DLD1 (cell line): ENCODE results near the gene HEXIM2.
"Not testable (repeated sequence)": the region's sequence is repeated elsewhere in the genome, so short reads cannot be mapped to it uniquely, and the experiment has no call there.

Source experiments
- in situ Hi-C: cut with HindIII; loops from 2 replicates; pipeline ENCODE4 v1.10.0; 2017; ENCODE audit warnings: low sequenced_read_pairs

The HEXIM2 gene

DNA sequence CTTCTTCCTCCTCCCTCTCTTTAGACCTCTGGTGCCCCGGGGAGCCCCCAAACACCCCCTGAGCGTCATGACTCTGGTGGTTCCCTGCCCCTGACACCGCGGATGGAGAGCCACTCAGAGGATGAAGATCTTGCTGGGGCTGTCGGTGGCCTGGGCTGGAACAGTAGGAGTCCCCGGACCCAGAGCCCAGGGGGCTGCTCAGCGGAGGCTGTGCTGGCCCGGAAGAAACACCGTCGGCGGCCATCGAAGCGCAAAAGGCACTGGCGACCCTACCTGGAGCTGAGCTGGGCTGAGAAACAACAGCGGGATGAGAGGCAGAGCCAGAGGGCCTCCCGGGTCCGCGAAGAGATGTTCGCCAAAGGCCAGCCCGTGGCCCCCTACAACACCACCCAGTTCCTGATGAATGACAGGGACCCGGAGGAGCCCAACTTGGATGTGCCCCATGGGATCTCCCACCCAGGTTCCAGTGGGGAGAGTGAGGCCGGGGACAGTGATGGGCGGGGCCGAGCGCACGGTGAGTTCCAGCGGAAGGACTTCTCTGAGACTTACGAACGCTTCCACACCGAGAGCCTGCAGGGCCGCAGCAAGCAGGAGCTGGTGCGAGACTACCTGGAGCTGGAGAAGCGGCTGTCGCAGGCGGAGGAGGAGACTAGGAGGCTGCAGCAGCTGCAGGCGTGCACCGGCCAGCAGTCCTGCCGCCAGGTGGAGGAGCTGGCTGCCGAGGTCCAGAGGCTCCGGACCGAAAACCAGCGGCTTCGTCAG, 7.5 kb downstream of the HEXIM2 start:
- in situ Hi-C loops, result no loop called here

DNA sequence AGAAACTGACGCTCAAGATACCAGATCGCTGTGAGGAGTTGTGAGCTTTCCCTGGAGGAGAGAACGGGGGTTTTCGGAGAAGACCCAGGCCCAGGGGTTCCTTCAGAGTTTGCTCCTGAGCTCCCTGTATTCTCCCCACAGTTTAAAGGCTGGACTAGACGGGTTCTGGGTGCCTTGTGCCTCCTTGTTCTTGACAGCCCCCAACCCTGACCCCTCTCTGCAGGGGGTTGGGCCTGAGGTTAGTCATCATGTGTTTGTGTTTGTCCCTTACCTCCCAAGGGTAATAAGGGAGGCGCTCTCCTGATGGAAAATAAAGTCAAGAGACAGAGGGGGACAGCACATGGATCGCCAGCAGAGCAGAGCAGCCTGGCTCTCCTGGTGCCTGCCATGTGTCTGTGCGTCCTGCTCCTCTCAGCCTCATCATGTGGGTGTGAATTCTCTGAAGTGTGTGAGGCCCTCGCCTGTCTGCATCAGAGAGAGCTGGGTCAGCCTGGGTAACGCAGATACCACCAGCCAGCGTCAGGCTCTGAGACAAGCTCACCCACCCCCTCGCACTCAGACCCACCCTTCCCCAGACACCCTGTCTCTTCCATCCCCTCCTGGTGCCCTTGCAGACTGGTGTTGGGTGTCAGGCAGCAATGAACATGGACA, 8.7 kb downstream of the HEXIM2 start:
- in situ Hi-C loops, result no loop called here

DNA sequence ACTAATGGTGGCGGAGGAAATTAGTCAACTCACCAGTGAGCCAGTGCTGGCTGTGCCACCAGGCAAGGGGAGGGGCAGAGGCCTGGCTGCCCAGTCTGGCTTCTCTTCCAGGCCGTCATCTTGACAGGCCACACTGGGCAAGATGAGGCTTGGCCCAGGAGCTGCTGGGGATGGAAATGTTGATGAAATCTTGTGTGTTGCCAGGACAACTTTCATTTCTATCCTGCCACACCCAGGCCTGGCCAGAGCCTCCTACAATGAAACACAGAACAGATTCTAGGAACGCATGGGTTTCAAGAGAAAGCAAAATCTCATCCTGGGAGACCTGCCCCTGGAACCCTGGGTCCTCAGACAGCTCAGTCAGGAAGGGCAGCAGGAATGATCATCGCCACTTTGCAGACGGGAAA, 9.3 kb downstream of the HEXIM2 start:
- in situ Hi-C loops, result no loop called here

DNA sequence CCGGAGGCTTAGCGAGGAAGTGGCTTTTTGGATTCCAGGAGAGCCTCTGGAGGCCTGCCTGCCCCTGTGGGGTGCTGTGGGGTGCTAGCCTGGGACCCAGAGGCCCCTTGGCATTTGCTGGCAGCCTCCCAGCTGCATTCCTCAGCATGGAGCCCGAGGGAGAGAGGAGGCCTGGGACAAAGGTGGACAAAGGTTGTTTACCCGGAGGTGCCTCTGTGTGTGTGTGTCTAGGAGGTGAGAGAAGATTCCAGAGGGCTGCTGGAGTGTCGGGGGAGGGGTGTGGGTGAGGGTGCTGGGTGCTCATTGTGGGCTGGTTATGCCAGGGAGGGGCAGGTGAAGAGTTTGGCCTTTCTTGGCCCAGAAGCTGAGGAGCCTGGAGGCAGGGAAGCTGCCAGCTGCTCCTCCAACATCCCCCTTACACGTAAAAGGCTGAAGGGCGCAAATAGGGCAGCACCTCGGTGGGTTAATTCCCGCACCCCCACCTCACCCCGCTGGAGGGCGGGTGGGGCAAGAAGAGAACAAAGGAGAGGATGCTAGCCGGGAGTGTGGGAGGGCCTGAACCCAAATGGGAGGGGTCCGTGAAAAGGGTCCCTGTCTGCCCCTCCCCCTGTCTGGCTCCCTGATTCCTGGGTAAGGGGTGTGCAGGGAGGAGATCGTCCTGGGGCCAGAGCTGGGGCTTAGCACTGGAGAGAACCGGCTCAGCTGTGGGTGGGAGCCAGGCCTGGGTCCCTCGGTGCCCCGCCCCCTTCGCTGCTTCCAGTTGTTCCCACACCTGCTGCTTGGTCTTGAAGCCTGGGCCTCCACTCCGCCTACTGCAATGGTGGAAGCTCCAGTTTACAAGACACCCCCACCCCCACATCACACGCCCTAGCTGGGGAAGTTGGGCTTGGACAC, 9.9 kb downstream of the HEXIM2 start:
- in situ Hi-C loops, result no loop called here

DNA sequence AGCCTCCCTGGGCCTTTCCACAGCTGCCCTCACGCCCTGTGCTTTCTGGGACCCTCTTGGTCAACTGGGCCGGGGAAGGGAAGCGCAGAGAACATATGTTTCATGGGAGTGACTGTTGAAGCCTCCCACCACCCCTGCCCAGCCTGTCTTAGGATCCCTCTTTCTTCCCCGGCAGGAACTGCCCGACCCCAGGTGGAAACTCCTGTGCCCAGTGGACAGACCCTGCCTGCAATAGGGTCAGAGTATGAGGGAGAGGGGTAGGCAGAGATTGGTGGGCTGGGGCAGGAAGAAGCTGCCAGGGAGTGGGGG, 10.5 kb downstream of the HEXIM2 start:
- in situ Hi-C loops, result no loop called here

DNA sequence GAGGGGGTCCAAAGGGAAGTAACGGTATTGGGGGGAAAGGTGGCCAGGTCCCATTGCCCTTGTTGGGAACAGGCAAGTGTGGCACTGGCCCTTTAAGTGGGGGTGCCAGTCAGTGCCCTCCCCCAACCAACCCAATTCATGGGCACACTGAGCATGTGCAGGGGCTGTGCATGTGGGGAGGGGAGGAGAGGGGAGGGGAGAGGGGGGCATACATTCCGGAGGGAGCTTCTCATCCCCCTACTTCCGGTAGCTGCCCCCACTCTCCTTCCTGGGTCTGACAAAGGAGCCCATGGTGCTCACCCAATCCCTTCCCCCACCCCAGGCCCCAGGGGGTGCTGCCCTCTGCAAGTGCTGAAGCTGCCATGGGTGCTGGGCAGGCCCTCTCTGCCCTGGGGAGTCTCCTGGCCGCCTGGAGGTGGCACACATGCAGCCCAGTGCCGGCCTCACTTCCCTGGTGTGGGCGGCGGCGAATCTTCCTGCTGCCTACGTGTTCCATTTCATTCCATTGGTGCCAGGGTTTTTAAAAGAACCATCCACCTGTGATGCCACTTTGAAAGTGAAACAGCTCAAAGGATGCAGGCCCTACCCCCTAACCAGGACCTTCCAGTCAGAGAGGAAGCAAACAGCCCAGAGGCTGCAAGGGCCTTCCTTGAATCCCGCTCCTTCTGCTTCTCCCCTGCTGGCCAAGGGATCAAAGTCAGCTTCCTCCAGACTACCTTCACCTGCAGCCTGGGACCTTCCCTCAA, 11.0 kb downstream of the HEXIM2 start:
- in situ Hi-C loops, result no loop called here

DNA sequence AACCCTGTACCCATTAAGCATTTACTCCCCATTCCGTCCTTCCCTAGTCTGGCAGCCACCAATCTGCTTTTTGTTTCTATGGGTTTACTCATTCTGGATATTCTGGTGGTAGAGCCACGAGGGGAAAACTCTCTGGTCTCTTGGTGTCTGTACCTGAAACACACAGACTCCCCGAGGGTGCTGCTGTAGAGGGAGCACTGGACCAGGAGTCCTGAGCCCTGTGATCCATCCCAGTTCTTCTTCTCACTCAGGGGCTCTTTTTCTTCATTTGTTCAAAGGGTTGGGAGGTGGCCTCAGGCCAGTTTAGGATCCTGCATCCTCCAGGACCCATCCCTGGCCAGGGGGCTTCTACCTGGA, 14.1 kb downstream of the HEXIM2 start:
- in situ Hi-C loops, result no loop called here

DNA sequence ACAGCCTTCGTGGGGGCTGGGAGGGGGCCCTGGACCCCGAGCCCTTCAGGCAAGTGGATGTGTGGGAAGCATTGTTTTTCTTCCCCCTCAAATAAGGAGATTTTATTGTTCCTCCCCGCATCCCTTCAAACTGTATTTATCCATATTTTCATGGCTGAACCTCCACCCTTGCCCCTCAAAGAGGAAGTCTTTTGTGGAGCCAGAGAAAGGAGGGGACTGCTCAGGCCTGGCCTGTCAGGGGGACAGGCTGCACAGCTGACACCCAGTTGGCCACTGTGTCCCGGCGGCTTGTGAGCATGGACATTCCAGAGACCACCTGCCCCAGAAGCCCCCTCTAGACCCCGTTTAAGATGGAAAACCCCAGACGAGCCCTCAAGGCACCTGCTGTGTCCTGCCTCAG, 15.9 kb downstream of the HEXIM2 start:
- in situ Hi-C loops, result no loop called here

DNA sequence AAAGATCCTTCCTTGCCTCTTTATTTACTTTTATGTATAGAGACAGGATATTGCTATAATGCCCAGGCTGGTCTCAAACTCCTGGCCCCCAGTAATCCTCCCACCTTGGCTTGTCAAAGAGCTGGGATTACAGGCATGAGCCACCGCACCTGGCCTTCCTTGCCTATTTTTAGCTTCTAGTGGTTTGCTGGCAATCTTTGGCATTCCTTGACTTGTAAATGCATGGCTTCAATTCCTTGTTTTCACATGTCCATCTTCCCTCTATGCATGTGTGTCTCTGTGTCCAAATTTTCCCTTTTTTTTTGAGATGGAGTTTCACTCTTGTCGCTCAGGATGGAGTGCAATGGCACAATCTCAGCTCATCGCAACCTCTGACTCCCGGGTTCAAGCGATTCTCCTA, 22.5 kb downstream of the HEXIM2 start:
- in situ Hi-C loops, result no loop called here

DNA sequence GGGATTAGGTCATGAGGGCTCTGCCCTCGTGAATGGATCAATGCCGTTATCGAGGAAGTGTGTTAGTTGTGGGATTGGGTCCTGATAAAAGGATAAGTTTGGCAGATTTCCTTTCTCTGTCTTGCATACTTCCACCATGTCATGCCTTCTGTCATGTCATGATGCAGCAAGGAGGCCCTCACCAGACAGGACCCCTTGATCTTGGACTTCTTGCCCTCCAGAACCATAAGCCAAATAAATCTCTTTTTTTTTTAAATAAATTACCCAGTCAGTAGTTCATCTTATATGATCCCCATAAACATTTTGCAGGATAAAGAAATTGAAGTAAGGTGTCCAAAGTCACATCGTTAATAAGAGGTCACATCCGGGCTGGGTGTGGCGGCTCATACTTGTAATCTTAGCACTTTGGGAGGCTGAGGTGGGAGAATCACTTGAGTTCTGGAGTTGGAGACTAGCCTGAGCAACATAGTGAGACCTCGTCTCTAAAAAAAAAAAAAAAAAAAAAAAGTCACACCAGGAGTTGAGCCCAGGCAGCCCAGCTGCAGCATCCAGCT, 25.2 kb downstream of the HEXIM2 start:
- in situ Hi-C loops, result no loop called here

DNA sequence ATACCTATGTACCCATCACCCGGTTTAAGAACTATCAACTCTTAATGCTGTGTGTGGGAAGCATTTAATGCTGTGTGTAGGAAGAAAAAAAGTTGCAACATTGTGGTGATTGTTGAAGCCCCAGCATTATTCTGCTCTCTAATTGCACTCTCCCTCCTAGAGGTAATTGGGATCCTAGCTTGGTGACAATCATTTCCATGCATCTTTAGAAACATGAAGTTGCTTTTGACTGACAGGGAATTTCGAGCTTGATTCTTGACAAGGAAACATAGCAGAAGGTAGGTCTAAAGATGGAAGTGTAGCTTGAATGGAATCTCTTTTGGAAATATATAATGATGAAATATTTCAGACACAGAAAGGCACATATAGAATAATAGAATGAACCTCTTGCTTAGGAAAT, 27.3 kb downstream of the HEXIM2 start:
- in situ Hi-C loops, result no loop called here

DNA sequence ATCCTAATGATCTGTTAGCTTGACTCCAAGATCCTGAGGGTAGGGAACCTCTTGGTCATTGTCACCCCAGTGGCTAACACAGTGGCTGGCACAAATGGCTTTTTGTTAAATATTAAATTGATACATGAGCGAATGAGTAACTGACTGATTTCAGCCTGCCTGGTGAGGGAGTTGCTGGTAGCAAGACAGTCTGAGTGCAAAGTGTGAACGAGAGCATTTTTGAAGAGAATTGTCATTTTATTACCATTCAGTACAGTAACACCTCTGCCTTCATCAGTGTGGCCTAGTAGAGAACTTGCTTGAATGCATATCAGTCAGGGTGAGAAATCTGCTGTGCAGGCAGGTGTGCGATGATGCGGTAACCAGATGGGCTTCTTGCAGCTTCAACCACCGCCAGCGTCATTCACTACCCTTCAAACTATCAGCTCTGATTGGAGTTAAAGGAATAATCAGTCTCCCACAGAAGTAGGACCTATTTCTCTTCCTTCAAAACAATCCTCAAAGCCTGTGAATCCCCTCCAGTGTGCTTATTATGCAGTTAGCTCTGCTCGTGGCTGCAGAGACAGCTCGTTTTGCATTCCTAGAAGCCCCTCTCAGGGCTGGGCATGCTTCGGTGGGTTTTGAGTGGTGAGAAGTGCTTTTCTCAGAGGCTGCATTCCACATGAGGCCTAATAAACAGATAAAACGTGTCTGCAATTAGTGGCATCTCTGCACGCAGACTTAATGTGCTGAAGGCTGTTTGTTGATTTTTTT, 29.0 kb downstream of the HEXIM2 start:
- in situ Hi-C loops, result no loop called here

DNA sequence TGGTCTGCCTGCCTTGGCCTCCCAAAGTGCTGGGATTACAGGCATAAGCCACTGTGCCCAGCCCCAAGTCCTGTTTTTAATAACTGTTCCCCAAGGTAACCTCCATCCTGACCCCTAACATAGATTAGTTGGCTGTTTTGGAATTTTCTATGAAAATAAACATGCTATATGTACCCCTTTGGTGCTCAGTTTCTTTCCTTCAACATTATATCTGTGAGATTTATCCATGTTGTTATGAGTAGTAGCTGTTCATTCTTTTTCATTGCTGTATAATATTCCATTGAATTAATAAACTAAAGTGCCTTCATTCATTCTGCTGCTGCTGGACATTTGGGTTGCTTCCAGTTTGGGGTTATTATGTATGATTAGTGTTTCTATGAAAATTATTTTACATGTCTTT, 33.7 kb downstream of the HEXIM2 start:
- in situ Hi-C loops, result no loop called here

DNA sequence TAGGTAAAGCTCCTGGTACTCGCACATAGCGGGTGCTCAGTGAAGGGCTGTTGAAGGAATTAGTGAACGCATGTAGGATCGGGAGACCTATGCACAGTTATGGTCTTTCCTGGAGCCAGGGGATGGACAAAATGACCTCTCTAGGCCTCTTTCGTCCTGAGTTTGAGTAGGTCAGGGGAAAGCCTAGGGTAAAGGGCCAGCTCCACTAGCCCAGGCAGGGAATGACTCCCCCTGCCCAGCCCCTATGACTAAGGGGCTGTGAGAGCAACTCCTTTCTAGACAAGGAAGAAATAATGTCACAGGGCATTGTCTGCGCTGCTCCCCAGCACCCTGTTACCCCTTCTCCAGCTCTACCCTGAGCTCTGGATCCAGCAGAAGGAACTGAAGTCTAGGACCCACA, 35.4 kb downstream of the HEXIM2 start:
- in situ Hi-C loops, result no loop called here

DNA sequence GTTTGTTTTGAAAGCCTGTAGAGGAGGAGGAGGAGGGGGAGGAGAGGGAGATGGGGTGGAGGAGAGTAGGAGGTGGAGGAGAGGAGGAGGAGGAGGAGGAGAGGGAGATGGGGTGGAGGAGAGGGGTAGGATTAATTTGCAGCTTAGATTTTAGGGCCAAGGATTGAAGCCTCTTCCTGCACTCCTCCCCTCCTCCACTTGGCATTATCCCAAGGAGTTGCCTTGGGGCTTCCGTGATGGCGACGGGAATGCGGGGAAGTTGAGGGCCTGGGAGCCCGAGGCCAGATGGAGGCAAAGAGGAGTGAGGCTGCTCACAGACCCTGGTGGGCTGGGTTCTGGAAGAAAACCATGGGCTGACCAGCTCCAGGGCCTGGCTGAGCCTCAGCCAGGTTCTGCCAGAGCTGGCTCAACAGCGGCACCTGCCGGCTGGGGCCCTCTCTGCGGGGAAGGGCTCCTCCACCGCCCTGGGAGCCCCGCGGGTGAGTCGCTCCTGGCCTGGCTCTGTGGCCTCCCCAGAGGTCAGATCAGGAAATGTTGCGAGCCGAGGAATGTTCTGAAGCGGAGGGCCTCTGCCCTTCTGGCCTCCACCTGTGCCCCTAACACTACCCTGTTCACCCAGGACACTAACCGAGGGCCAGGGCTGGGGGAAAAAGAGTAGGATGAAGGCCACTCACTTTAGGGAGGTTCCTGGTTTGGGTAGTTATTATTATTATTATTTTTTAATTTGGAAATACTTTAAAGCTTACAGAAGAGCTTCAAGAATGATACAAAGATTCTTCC, 36.1 kb downstream of the HEXIM2 start:
- in situ Hi-C loops, result no loop called here

DNA sequence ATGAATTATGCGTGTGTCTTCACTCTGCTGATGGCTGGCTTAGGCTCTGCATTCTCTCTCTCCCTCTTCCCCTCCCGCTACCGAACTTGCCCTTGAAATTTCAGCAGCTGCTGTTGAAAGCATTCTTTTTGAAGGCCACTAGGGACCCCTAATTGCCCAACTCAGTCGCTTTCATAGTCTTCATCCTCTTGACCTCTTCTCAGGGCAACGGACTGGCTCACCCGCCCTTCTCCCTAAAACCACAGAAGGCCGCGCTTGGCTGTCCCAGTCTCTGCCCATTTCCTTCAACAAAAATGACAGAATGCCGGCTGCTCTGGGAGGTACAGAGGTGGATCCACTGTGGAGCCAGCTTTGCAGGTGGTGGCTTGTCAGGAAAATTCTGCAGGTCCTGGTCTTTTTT, 39.0 kb downstream of the HEXIM2 start:
- in situ Hi-C loops, result no loop called here

DNA sequence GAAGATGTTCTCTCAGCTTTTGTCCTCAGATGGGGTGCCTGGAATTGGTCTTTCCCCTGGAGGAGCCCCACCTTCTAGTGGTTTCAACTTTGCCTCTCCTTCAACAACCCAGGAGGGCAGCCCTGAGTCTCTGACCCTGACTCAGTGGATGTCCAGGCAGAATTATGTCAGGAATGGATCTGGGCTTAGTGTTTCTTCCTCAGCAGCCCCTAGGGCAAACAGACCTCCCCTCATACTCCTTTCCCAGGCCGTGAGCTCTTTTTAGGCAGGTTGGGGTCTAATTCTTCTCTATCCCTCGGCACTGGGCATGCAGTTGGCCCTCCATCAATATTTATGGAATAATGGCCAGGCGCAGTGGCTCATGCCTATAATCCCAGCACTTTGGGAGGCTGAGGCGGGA, 39.8 kb downstream of the HEXIM2 start:
- in situ Hi-C loops, result no loop called here

DNA sequence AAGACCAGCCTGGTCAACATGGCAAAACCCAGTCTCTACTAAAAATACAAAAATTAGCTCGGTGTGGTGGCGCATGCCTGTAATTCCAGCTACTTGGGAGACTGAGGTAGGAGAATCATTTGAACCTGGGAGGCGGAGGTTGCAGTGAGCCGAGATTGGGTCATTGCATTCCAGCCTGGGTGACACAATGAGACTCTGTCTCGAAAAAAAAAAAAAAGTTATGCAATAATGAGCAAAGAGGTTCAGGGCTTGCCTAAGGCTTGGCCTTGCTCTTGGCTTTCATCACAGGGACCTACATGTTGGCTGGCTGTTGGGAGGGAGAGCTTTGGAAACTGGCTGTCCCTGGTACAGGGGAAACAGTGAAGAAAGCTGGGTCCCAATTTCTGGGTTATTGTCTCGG, 40.2 kb downstream of the HEXIM2 start:
- in situ Hi-C loops, result not testable (repeated sequence)

DNA sequence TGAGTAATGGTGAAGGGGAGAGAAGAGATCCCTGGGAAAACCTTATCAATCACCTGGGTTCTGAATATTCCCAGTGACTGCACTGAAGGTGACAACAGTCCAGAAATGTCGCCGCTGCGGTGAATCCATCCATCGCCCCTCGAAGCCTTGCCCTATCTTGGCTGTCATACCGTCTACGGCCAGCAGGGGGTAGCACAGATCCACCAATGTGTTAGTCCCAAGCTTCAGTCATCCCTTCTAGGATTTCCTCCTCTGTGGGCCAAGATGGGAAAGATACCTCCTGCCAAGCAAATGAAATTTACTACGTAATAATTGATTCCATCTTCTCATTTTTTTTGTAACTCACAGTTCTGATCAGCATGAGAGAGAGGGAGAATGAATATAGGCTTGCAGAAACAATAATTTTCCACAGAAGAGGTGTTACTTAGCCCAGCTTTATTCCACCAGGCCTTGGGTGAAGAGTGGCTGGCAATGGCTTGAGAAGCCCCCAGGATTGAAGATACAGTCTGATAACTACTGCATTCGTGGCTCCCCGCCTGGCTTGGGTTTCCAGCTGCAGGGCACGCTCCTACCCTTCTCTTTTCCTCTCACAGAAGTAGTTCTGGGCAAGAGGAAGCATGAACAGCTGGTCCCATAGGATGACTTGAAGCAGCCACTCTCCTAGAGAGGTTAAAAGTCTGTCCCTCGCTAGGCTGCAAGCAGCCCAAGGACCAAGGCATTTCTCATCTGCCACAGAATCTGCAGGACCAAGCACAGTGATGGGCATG, 57.4 kb downstream of the HEXIM2 start:
- in situ Hi-C loops, result loop anchor here (10.0 kb wide), 1 partner anchor 166 kb away; no protein-coding TSS in a partner anchor
